Cardiac fibroblast (primary cell): Measurements from ENCODE around the gene SYT1.

Experiments used
- DNase-seq, 2 donors: peaks; one replicate each; pipeline versions ENCODE4 v3.0.0 to v3.0.0-alpha.2; 2010; ENCODE audit warnings: low read depth in 2 of 2
- H3K4me3 ChIP-seq, 2 donors: replicated peaks in 1 of 2; 1 replicate in 1 of 2; 2 replicates in 1 of 2; pipeline ENCODE4 v1.5.1; 2011; ENCODE audit warnings: low read depth in 2 of 2, low read length in 2 of 2, mild to moderate bottlenecking in 2 of 2, moderate library complexity in 1 of 2
- CTCF ChIP-seq: IDR thresholded peaks from one replicate; pipeline ENCODE4 v1.5.1; 2011; ENCODE audit warnings: low read depth, mild to moderate bottlenecking, low read length, inconsistent platforms

The SYT1 gene

DNA sequence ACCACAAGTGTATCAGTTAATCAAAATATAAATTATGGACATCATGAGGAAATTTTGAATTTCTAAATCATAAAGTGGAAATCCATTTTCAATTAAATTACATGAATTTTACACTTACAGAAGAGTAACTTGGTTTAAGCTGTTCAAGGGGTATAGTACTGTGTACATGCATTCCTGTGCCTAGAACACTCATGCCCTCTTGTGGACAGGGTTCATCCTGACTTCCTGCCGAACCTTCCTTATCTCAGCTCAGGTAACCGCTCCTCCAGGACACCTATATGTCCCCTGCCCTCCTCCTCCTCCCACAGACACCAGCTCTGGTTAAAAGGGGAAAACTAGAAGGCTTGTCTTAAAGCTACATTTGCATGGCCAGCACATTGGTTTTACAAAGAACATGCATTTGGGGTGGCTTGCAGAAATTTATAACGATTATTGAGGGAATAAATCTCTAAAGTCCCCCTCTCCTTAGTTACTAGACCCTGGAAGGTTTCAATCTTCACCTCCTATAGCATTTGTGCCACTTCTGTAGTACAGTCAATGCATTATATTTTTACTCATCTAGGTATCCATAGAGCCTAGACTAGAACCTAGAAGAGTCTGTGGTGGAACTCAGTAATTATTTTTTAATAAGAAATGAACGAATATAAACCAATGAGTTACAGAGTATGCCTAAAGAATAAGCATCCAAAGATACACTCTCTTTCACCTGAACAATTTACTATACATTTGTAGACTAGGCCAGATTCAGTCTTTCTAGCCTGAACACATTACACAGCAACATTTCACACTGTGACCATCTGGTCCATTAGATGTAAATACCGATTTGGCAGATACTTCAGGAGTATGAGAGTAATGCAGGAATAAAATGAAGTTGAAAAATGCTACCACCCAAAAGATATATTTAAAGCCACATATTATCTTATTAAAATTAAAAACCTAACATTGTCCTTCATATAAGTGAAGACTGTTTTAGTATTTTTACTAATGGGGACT, 480.6 kb downstream of the SYT1 start:
- DNase-seq = peak; percentile 29 to 60
- peak; percentile 61 for TF ChIP-seq CTCF

DNA sequence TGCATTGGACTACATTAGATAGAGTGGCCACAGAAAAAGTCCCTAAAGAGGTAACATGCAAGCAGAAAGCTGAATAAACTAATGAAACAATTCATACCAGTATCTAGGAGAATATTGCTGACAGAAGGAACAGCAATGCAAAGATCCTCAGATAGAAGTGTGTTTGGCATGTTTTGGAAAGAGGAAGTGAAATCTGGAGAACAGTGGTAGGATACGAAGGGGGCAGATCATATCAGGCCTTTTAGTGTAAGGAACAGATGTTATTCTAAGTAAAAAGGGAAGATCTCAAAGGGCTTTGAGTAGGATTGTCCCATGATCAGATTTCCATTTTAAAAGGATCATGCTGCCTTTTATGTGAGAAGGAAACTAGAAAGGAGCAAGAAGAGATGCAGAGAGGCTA, 483.3 kb downstream of the SYT1 start:
- DNase-seq = no peak
- H3K4me3 ChIP-seq = no peak overlapping the region
- TF ChIP-seq CTCF = no peak

More for the DNA sequence above, 480.6 kb downstream of the SYT1 start:
- no peak overlapping the region for H3K4me3 ChIP-seq

GRCh38 chr12:79351251-79351650, 486.7 kb downstream of the SYT1 start:
- DNase-seq = no peak
- TF ChIP-seq CTCF = no peak

DNA sequence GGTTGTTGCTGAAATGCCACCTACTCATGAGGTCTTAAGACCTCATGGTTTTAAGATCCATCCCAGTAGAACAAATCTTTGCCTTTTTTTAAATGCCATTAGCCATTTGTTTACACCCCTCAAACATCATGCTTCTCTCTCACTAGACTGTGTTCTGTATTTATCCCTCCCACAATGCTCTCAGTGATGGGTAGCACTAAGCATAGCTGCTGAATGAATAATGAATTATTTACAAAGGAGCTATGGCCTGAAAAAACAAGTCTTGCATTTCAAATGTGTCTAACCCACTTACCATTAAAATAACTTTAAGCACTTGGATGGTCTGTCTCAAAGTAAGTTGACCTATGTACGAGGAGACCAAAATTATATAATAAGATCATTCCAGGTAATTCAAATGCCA, 491.6 kb downstream of the SYT1 start:
- no peak overlapping the region for H3K4me3 ChIP-seq
- no peak for DNase-seq
- no peak for TF ChIP-seq CTCF

More at GRCh38 chr12:79351251-79351650, 486.7 kb downstream of the SYT1 start:
- no peak overlapping the region for H3K4me3 ChIP-seq

- TF ChIP-seq CTCF = no peak
- DNase-seq = no peak
- H3K4me3 ChIP-seq = no peak overlapping the region
Measured at GRCh38 chr12:79357048-79357447, 492.5 kb downstream of the SYT1 start.

GRCh38 chr12:79358716-79359300, 494.2 kb downstream of the SYT1 start:
- no peak for TF ChIP-seq CTCF
- no peak for DNase-seq
- H3K4me3 ChIP-seq = no peak overlapping the region
